ENCODE results near the gene WDR5. TPM values are rescaled to one million over a fixed set of nuclear protein-coding genes. Genes with fewer than 3 reads are reported as not detected.

WDR5 gene
- total RNA-seq (2011; cell fraction: chromatin; rRNA removed; ENCODE audit: low replicate concordance): 30.3 and 49.8 TPM in 2 replicates
- 28.3 and 32.7 TPM in 2 replicates for total RNA-seq (2011; cell fraction: nucleolus; rRNA removed)
- 25.4 and 26.2 TPM in 2 replicates for total RNA-seq (2011; cell fraction: nucleoplasm; rRNA removed)
- total RNA-seq (2014; rRNA removed): 34.6 and 50.0 TPM in 2 replicates
- total RNA-seq (2014; rRNA removed; fragmentation: Illumina TruSeq; extraction: Trizol): 33.4 and 37.0 TPM in 2 replicates
- total RNA-seq (2015; rRNA removed; fragmentation: Illumina TruSeq; extraction: Trizol): 43.5 and 43.7 TPM in 2 replicates
- total RNA-seq (2021): 55.8 and 56.8 TPM in 2 replicates
- 33.8 and 38.6 TPM in 2 replicates for polyA plus RNA-seq (2011; rRNA removed)
- polyA plus RNA-seq (2011; cell fraction: cytosol; rRNA removed): 39.4 and 44.2 TPM in 2 replicates
- polyA plus RNA-seq (2011; cell fraction: nucleus; rRNA removed): 63.7 and 79.3 TPM in 2 replicates
- 34.4 and 45.7 TPM in 2 replicates for polyA plus RNA-seq (2012)
- 56.3 and 59.8 TPM in 2 replicates for polyA plus RNA-seq (2014; fragmentation: Illumina TruSeq; extraction: Trizol)
- 1 to 10 TPM; 3.0 TPM for polyA plus RNA-seq (2014; fragmentation: Nextera tagmentation; extraction: Ambion mirVana)
- polyA plus RNA-seq (2014; rRNA removed): 42.1 and 49.3 TPM in 2 replicates
- 18.7 and 22.5 TPM in 2 replicates for polyA minus RNA-seq (2011; rRNA and poly(A)+ RNA removed)
- 25.8 and 27.6 TPM in 2 replicates for polyA minus RNA-seq (2011; cell fraction: cytosol; rRNA and poly(A)+ RNA removed)
- polyA minus RNA-seq (2011; cell fraction: nucleus; rRNA and poly(A)+ RNA removed): 16.7 and 22.0 TPM in 2 replicates
- percentile 82 among the genes with signal in this experiment for Bru-seq, nascent RNA
- BruChase-seq, experiment 1, labeled RNA remaining after a 2-hour chase: percentile 86 among the genes with signal in this experiment
- BruChase-seq, experiment 2, labeled RNA remaining after a 6-hour chase: percentile 90 among the genes with signal in this experiment
- long read RNA-seq, experiment 1, transcript WDR5-201 (14 exons, 3,151 nt): major isoform, 37 of 156 reads
- long read RNA-seq, experiment 1, partial matches to known transcripts: 46 of 156 reads
- long read RNA-seq, experiment 1, other reads (novel, unspliced or antisense): 73 of 156 reads
- long read RNA-seq, experiment 2, transcript WDR5-201 (14 exons, 3,151 nt): major isoform, 42 of 107 reads
- long read RNA-seq, experiment 2, partial matches to known transcripts: 24 of 107 reads
- long read RNA-seq, experiment 2, other reads (novel, unspliced or antisense): 41 of 107 reads
- long read RNA-seq, experiment 3, transcript WDR5-201 (14 exons, 3,151 nt): major isoform, 54 of 67 reads
- long read RNA-seq, experiment 3, partial matches to known transcripts: 8 of 67 reads
- long read RNA-seq, experiment 3, other reads (novel, unspliced or antisense): 5 of 67 reads

DNA sequence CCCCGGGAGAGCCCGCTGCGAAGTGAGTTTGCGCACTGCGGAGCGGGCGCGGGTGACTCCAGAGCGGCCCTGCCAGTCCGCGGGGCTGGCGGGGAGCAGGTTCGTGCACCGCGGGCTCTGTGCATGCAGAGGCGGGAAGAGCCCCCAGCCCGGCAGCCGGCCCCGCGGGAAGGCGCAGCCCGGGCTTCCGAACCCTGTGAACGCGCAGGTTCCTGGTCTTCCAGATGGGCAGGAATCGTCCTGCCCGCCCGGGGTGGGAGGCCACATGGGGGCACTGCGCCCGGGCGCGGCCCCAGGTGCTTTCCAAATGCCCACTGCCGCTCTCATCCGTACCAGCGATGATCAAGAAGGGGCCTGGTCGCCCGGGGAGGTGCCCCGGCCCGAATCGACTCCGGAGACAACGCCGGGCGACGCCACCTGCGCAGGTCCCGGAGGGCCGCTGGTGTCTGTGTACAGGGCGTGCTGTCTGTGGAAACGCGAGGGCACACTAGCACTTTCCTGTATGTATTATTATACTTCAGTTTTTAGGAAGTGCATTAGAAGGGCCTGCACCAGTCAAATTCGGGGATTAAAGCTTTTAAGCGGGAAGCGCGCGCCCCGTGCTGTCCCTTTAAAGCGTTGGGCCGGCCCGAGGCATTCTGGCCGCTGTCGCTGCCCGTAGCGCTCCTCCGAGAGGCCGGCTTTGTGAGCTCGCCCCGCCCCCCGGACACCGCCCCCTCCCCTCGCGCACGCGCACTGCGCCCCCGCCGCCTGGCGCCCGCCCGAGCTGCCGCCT is at the start of gene WDR5:
TSS of gene WDR5 (plus strand) at position 740 of the 775 bp plus-strand sequence. CDS start 3,796 bp downstream, outside the sequence.
- H3K4me1 ChIP-seq (replicated peaks in 1 of 2; ENCODE audit: control insufficient read depth in 2 of 2, insufficient read depth in 2 of 2, low read length in 2 of 2): peaks cover 6 to 66% of the 10 kb centered on the region in 2 experiments; a peak in 4 of 5 replicates
- ATAC-seq (peak; percentile 76), FAIRE-seq (peak; percentile 65), DNase-seq (ENCODE audit: extremely low read depth in 1 of 4, low spot score in 3 of 4) (peak; percentile 92 to 99 (median 98))
- peak within 1 kb of the TSS; percentile 90 for H3K27ac ChIP-seq (ENCODE audit: extremely low read depth, low read depth, low read length)
- peak within 1 kb of the TSS; percentile 98 for H2AFZ ChIP-seq (ENCODE audit: low read depth, low read length)
- peak within 1 kb of the TSS; percentile 87 for H3K4me2 ChIP-seq (ENCODE audit: insufficient read depth, low read length)
- H3K27me3 ChIP-seq (ENCODE audit: control insufficient read depth in 2 of 2, insufficient read depth in 2 of 2, low read length in 2 of 2): no peaks in the 10 kb centered on the region; a peak in 2 of 5 replicates
- in situ Hi-C loops (cut with MboI): no loop called here
- H3K9ac ChIP-seq (ENCODE audit: insufficient read depth in 1 of 2, low read depth in 2 of 2, low read length in 2 of 2): peak within 1 kb of the TSS; percentile 90 to 100
- ChIA-PET CTCF (ENCODE audit: low intra/inter-chr PET ratio) (no interaction called here), POLR2A (interaction anchor here (0.5 to 0.9 kb wide), 8 partner anchors 9 to 978 kb away, joined by 3 to 5 read pairs (median 4); no protein-coding TSS in a partner anchor)
- no peaks in the 10 kb centered on the region for H3K9me1 ChIP-seq (ENCODE audit: control insufficient read depth, insufficient read depth, low read length)
- H3K36me3 ChIP-seq (ENCODE audit: control insufficient read depth, insufficient read depth, low read length): peaks cover 36% of the 10 kb centered on the region
- peaks cover 54% of the 10 kb centered on the region for H3K79me2 ChIP-seq (ENCODE audit: control insufficient read depth, insufficient read depth, low read length)
- WGBS (ENCODE audit: insufficient coverage, low coverage, missing lambda C conversion rate): under 1% methylated on average over 50 of the region's 81 CpGs
- intact Hi-C loops (cut with micrococcal nuclease): no loop called here
- H3K4me3 ChIP-seq: peak within 1 kb of the TSS; percentile 84
- TSS peak; percentile 91 for BruUV-seq (replicated peaks)
- peaks cover 22% of the 10 kb centered on the region; the same call in 1 of the 2 replicates for H4K20me1 ChIP-seq (replicated peaks; ENCODE audit: control insufficient read depth, insufficient read depth, low read length)
- no peaks in the 10 kb centered on the region for H3K9me3 ChIP-seq (replicated peaks; ENCODE audit: control insufficient read depth, insufficient read depth, low read depth, low read length)
- TF ChIP-seq RB1 (IDR thresholded peaks at IDR 0.05; ENCODE audit: low read depth): peak; percentile 67
- TF ChIP-seq SAFB (IDR thresholded peaks at IDR 0.05; ENCODE audit: borderline replicate concordance, low read depth, low read length): no peak
- no peak for TF ChIP-seq KAT2B (IDR thresholded peaks at IDR 0.05; ENCODE audit: low read depth, low read length)
- no peak for TF ChIP-seq TCF3 (CRISPR knock-in tag; IDR thresholded peaks at IDR 0.05)
- no peak for TF ChIP-seq U2AF2 (optimal IDR thresholded peaks at IDR 0.05; ENCODE audit: low read depth, low read length)
- 0 out of 2 replicates have a peak, but pooled peaks have one; percentile 1 for TF ChIP-seq GABPA (tag; conservative IDR thresholded peaks at IDR 0.05; ENCODE audit: low read depth)
- TF ChIP-seq ZNF212 (CRISPR knock-in tag; IDR thresholded peaks at IDR 0.05): no peak
- TF ChIP-seq TOE1 (IDR thresholded peaks at IDR 0.05; ENCODE audit: borderline replicate concordance): peak; percentile 95
- no peak for TF ChIP-seq TOE1 (CRISPR knock-in tag; IDR thresholded peaks at IDR 0.05; ENCODE audit: borderline replicate concordance, low read depth)
- TF ChIP-seq, protein P1, sequence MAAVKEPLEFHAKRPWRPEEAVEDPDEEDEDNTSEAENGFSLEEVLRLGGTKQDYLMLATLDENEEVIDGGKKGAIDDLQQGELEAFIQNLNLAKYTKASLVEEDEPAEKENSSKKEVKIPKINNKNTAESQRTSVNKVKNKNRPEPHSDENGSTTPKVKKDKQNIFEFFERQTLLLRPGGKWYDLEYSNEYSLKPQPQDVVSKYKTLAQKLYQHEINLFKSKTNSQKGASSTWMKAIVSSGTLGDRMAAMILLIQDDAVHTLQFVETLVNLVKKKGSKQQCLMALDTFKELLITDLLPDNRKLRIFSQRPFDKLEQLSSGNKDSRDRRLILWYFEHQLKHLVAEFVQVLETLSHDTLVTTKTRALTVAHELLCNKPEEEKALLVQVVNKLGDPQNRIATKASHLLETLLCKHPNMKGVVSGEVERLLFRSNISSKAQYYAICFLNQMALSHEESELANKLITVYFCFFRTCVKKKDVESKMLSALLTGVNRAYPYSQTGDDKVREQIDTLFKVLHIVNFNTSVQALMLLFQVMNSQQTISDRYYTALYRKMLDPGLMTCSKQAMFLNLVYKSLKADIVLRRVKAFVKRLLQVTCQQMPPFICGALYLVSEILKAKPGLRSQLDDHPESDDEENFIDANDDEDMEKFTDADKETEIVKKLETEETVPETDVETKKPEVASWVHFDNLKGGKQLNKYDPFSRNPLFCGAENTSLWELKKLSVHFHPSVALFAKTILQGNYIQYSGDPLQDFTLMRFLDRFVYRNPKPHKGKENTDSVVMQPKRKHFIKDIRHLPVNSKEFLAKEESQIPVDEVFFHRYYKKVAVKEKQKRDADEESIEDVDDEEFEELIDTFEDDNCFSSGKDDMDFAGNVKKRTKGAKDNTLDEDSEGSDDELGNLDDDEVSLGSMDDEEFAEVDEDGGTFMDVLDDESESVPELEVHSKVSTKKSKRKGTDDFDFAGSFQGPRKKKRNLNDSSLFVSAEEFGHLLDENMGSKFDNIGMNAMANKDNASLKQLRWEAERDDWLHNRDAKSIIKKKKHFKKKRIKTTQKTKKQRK (IDR thresholded peaks at IDR 0.05; ENCODE audit: borderline replicate concordance, low read depth, low read length): no peak
- peak; percentile 70 for TF ChIP-seq GTF2E2 (tag; IDR thresholded peaks at IDR 0.05)
- TF ChIP-seq PHF20 (IDR thresholded peaks at IDR 0.05; ENCODE audit: partially characterized antibody): peak; percentile 41
- TF ChIP-seq, protein P2, sequence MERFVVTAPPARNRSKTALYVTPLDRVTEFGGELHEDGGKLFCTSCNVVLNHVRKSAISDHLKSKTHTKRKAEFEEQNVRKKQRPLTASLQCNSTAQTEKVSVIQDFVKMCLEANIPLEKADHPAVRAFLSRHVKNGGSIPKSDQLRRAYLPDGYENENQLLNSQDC (CRISPR knock-in tag; IDR thresholded peaks at IDR 0.05): no peak

All from K562 (cell line).